K562 (cell line): Measurements from ENCODE around the gene PTTG1IP. TPM values are rescaled to one million over a fixed set of nuclear protein-coding genes. Genes with fewer than 3 reads are reported as not detected.
A peak's percentile ranks its signal among the peaks of the same experiment; 100 is the strongest.

Experiments
- ELF2 ChIP-seq: fragments of 250-450 bp; sonication (Bioruptor Pico); IDR thresholded peaks from 2 replicates; pipeline ENCODE4 v1.5.0; 2021; ENCODE audit warnings: mild to moderate bottlenecking
- FOSL1 ChIP-seq: fragments of 200-800 bp; sonication (Bioruptor generic); conservative IDR thresholded peaks from 2 replicates; pipeline ENCODE4 v1.6.1; 2016; ENCODE audit warnings: missing genetic modification characterization, missing compliant biosample characterization
- GABPB1 ChIP-seq: sonication (generic); formaldehyde crosslinking; IDR thresholded peaks from 2 replicates; pipeline ENCODE4 v1.8.0; 2022; ENCODE audit warnings: mild to moderate bottlenecking, missing genetic modification reagents
- NR1H2 ChIP-seq: sonication (generic); formaldehyde crosslinking; IDR thresholded peaks from 2 replicates; pipeline ENCODE4 v1.4.0; 2020; ENCODE audit warnings: mild to moderate bottlenecking, missing genetic modification reagents
- NUFIP1 ChIP-seq: fragments of 450-650 bp; IDR thresholded peaks from 2 replicates; pipeline ENCODE4 v1.6.1; 2018; ENCODE audit not compliant: partially characterized antibody
- RBBP5 ChIP-seq: fragments of 200-600 bp; sonication (generic); IDR thresholded peaks from 2 replicates; pipeline ENCODE4 v1.6.1; 2012; ENCODE audit warnings: borderline replicate concordance, mild to moderate bottlenecking, low read length, control low read depth, inconsistent platforms; ENCODE audit not compliant: insufficient read depth, poor library complexity, severe bottlenecking
- RNF2 ChIP-seq: sonication (generic); IDR thresholded peaks from 2 replicates; pipeline ENCODE4 v1.6.1; 2016
- SAFB ChIP-seq: fragments of 200-400 bp; formaldehyde crosslinking; IDR thresholded peaks from 2 replicates; pipeline ENCODE4 v1.6.1; 2017; ENCODE audit warnings: low read depth, low read length, borderline replicate concordance
- TGIF2 ChIP-seq: sonication (generic); formaldehyde crosslinking; IDR thresholded peaks from 2 replicates; pipeline ENCODE4 v1.8.1; 2022; ENCODE audit warnings: mild to moderate bottlenecking, missing genetic modification reagents, moderate library complexity
- ZNF134 ChIP-seq: fragments of 250-450 bp; sonication (Bioruptor Pico); conservative IDR thresholded peaks from 2 replicates; pipeline ENCODE4 v1.4.0; 2020
- ZNF766 ChIP-seq: fragments of 200-800 bp; sonication (Bioruptor generic); conservative IDR thresholded peaks from 2 replicates; pipeline ENCODE4 v1.6.1; 2016; ENCODE audit warnings: missing genetic modification characterization, missing compliant biosample characterization
- ZSCAN29 ChIP-seq: fragments of 450-650 bp; IDR thresholded peaks from 2 replicates; pipeline ENCODE4 v1.6.1; 2017
- polyA plus RNA-seq, 8 experiments: library from polyadenylated mRNA; depleted of rRNA in 4 of 8; stranded (reverse) in 5 of 8; unstranded in 3 of 8; fragments of >200 nt; fragmentation: Nextera tagmentation in 2 of 8; fragmentation: Illumina TruSeq in 1 of 8; extraction: Ambion mirVana in 2 of 8; extraction: Trizol in 1 of 8; gene quantifications; 2 replicates each; pipeline versions ENCODE4 v1.2.1 to v1.2.3, GENCODE V29; 2011 to 2014; ENCODE audit warnings: inconsistent platforms in 1 of 8, missing spikeins in 1 of 8
- total RNA-seq, 7 experiments: library from RNA; depleted of rRNA in 6 of 7; stranded (reverse); fragments of >200 nt in 6 of 7; fragmentation: Illumina TruSeq in 2 of 7; extraction: Trizol in 2 of 7; gene quantifications; 2 replicates each; pipeline versions ENCODE4 v1.2.1 to v1.2.3, GENCODE V29; 2011 to 2021; ENCODE audit warnings: low replicate concordance in 1 of 7
- TF ChIP-seq, protein P1 (sequence below): sonication (generic); formaldehyde crosslinking; IDR thresholded peaks from 2 replicates; pipeline ENCODE4 v1.8.0; 2022; ENCODE audit warnings: mild to moderate bottlenecking, missing genetic modification reagents
- TF ChIP-seq, protein P2 (sequence below): fragments of 250-450 bp; sonication (Bioruptor Pico); IDR thresholded peaks from 2 replicates; pipeline ENCODE4 v1.8.0; 2021; ENCODE audit warnings: moderate library complexity, mild to moderate bottlenecking, inconsistent platforms
- TF ChIP-seq, protein P3 (sequence below): fragments of 450-650 bp; IDR thresholded peaks from one replicate; pipeline ENCODE4 v1.6.1; 2018; ENCODE audit warnings: mild to moderate bottlenecking, moderate library complexity; ENCODE audit not compliant: partially characterized antibody
- TF ChIP-seq, protein P4 (sequence below): IDR thresholded peaks from 3 replicates; pipeline ENCODE4 v1.6.1; 2011; ENCODE audit warnings: borderline replicate concordance, mild to moderate bottlenecking; ENCODE audit not compliant: insufficient read length, insufficient read depth
- TF ChIP-seq, protein P5 (sequence below): sonication (generic); formaldehyde crosslinking; IDR thresholded peaks from 2 replicates; pipeline ENCODE4 v1.8.0; 2023; ENCODE audit warnings: mild to moderate bottlenecking, missing genetic modification reagents
- TF ChIP-seq, protein P6 (sequence below): fragments of 450-650 bp; formaldehyde crosslinking; IDR thresholded peaks from 2 replicates; pipeline ENCODE4 v1.4.0; 2022; ENCODE audit warnings: missing genetic modification characterization
- TF ChIP-seq, protein P7 (sequence below): fragments of 450-650 bp; IDR thresholded peaks from 2 replicates; pipeline ENCODE4 v1.7.1; 2018; ENCODE audit warnings: mild to moderate bottlenecking, low read depth; ENCODE audit not compliant: partially characterized antibody

PTTG1IP gene
- total and polyA plus RNA-seq, 9 of the 15 experiments (the other 6 are each of a cell fraction or from before 2014, with no cell fraction given), result 5.0 to 99.3 (median 82.4) TPM

DNA sequence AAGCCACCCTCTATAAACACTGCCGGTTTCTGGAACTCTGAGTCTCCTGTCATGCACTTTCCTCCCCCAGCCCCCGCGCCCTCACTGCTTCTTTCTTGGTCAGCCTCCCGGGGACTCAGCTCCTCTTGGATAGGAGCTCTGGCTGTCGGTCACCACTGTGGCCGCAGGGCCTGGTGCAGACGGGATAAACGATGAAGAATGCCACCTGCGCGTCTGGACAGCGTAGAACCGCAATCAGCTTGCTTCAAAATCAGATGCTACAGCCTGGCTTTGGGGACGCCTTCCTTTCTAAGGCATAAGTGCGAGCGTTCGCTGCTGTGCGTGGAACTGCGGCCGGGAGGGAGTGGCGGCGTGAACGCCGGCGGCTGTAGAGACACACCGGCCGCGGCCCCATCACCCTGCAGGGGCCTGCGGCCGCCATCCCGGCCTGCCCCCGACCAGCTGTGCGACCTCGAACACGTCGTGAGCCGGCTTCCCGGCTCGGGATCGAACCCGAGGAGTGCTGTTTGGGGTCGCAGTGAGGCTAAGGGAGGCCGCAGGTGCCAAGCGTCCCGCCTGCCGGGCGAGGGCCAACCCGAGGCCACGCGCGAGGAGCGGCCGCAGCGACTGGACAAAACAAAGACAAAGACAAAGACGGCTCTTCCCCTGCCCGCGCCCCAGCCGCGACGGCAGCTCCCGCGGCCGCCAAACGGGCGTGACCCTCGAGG, 688 bp downstream of the PTTG1IP start (continued):
- TF ChIP-seq, protein P1, sequence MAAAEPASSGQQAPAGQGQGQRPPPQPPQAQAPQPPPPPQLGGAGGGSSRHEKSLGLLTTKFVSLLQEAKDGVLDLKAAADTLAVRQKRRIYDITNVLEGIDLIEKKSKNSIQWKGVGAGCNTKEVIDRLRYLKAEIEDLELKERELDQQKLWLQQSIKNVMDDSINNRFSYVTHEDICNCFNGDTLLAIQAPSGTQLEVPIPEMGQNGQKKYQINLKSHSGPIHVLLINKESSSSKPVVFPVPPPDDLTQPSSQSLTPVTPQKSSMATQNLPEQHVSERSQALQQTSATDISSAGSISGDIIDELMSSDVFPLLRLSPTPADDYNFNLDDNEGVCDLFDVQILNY (CRISPR knock-in tag), result no peak
- no peak for TF ChIP-seq NUFIP1
- TF ChIP-seq ZNF134 (CRISPR knock-in tag), result no peak
- no peak for TF ChIP-seq RNF2
- TF ChIP-seq, protein P2, sequence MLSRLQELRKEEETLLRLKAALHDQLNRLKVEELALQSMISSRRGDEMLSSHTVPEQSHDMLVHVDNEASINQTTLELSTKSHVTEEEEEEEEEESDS (CRISPR knock-in tag), result no peak
- no peak for TF ChIP-seq TGIF2 (CRISPR knock-in tag)
- no peak for TF ChIP-seq ZSCAN29
- TF ChIP-seq, protein P3, sequence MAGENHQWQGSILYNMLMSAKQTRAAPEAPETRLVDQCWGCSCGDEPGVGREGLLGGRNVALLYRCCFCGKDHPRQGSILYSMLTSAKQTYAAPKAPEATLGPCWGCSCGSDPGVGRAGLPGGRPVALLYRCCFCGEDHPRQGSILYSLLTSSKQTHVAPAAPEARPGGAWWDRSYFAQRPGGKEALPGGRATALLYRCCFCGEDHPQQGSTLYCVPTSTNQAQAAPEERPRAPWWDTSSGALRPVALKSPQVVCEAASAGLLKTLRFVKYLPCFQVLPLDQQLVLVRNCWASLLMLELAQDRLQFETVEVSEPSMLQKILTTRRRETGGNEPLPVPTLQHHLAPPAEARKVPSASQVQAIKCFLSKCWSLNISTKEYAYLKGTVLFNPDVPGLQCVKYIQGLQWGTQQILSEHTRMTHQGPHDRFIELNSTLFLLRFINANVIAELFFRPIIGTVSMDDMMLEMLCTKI, result no peak
- no peak; the same call in 1 of the 2 replicates for TF ChIP-seq GABPB1 (CRISPR knock-in tag)
- TF ChIP-seq SAFB, result 0 out of 2 replicates have a peak, but pooled peaks have one; percentile 15
- TF ChIP-seq NR1H2 (CRISPR knock-in tag), result no peak
- no peak for TF ChIP-seq ZNF766 (CRISPR knock-in tag)
- TF ChIP-seq, protein P4, sequence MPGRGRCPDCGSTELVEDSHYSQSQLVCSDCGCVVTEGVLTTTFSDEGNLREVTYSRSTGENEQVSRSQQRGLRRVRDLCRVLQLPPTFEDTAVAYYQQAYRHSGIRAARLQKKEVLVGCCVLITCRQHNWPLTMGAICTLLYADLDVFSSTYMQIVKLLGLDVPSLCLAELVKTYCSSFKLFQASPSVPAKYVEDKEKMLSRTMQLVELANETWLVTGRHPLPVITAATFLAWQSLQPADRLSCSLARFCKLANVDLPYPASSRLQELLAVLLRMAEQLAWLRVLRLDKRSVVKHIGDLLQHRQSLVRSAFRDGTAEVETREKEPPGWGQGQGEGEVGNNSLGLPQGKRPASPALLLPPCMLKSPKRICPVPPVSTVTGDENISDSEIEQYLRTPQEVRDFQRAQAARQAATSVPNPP, result no peak
- TF ChIP-seq FOSL1 (tag), result no peak
- TF ChIP-seq ELF2 (CRISPR knock-in tag), result no peak
- TF ChIP-seq, protein P5, sequence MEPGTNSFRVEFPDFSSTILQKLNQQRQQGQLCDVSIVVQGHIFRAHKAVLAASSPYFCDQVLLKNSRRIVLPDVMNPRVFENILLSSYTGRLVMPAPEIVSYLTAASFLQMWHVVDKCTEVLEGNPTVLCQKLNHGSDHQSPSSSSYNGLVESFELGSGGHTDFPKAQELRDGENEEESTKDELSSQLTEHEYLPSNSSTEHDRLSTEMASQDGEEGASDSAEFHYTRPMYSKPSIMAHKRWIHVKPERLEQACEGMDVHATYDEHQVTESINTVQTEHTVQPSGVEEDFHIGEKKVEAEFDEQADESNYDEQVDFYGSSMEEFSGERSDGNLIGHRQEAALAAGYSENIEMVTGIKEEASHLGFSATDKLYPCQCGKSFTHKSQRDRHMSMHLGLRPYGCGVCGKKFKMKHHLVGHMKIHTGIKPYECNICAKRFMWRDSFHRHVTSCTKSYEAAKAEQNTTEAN, result no peak
- peak; percentile 67 for TF ChIP-seq RBBP5
- TF ChIP-seq, protein P6, sequence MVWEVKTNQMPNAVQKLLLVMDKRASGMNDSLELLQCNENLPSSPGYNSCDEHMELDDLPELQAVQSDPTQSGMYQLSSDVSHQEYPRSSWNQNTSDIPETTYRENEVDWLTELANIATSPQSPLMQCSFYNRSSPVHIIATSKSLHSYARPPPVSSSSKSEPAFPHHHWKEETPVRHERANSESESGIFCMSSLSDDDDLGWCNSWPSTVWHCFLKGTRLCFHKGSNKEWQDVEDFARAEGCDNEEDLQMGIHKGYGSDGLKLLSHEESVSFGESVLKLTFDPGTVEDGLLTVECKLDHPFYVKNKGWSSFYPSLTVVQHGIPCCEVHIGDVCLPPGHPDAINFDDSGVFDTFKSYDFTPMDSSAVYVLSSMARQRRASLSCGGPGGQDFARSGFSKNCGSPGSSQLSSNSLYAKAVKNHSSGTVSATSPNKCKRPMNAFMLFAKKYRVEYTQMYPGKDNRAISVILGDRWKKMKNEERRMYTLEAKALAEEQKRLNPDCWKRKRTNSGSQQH (CRISPR knock-in tag), result no peak
- TF ChIP-seq, protein P7, sequence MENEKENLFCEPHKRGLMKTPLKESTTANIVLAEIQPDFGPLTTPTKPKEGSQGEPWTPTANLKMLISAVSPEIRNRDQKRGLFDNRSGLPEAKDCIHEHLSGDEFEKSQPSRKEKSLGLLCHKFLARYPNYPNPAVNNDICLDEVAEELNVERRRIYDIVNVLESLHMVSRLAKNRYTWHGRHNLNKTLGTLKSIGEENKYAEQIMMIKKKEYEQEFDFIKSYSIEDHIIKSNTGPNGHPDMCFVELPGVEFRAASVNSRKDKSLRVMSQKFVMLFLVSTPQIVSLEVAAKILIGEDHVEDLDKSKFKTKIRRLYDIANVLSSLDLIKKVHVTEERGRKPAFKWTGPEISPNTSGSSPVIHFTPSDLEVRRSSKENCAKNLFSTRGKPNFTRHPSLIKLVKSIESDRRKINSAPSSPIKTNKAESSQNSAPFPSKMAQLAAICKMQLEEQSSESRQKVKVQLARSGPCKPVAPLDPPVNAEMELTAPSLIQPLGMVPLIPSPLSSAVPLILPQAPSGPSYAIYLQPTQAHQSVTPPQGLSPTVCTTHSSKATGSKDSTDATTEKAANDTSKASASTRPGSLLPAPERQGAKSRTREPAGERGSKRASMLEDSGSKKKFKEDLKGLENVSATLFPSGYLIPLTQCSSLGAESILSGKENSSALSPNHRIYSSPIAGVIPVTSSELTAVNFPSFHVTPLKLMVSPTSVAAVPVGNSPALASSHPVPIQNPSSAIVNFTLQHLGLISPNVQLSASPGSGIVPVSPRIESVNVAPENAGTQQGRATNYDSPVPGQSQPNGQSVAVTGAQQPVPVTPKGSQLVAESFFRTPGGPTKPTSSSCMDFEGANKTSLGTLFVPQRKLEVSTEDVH, result no peak
